Activated naive CD4-positive, alpha-beta T cell treated with anti-CD3 and anti-CD28 coated beads, Interleukin-2, amount 50 U/mL, for 24 hours (primary cell): Measurements from ENCODE around the gene CHRNA7.
"Not testable (repeated sequence)": the region's sequence is repeated elsewhere in the genome, so short reads cannot be mapped to it uniquely, and the experiment has no call there.

Source experiments
- H3K27ac Mint-ChIP-seq: one replicate; pipeline ENCODE4 v1.8.0; 2021; ENCODE audit warnings: mild to moderate bottlenecking, mixed read lengths
- H3K27me3 Mint-ChIP-seq: one replicate; pipeline ENCODE4 v1.8.0; 2021; ENCODE audit warnings: mixed read lengths
- H3K36me3 Mint-ChIP-seq: one replicate; pipeline ENCODE4 v1.8.0; 2021; ENCODE audit warnings: mixed read lengths
- H3K4me1 Mint-ChIP-seq: one replicate; pipeline ENCODE4 v1.8.0; 2021; ENCODE audit warnings: mixed read lengths
- H3K4me3 Mint-ChIP-seq: one replicate; pipeline ENCODE4 v1.8.0; 2021; ENCODE audit warnings: mild to moderate bottlenecking, mixed read lengths
- H3K9me3 Mint-ChIP-seq: one replicate; pipeline ENCODE4 v1.8.0; 2021; ENCODE audit warnings: mixed read lengths

CHRNA7 gene

DNA sequence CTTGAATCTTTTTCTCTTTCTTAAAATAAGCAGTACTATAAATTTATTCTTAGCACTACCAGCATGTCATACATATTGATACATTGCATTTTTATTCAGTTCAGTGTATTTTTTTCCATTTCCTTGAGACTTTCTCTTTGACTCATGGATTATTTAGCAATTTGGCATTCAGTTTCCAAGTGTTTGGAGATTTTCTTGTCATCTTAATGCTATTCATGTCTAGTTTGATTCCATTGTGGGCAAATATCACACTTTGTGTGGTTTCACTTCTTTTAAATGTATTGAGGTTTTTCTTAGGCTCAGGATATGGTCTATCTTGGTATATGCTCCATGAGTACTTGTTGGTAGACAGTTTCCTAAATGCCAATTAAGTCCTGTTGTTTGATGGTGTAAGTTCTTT is 99.5 kb downstream of the CHRNA7 start:
- no peak overlapping the region for H3K27ac Mint-ChIP-seq
- no peak overlapping the region for H3K4me3 Mint-ChIP-seq
- H3K27me3 Mint-ChIP-seq, result peaks cover 22% of the 10 kb centered on the region

DNA sequence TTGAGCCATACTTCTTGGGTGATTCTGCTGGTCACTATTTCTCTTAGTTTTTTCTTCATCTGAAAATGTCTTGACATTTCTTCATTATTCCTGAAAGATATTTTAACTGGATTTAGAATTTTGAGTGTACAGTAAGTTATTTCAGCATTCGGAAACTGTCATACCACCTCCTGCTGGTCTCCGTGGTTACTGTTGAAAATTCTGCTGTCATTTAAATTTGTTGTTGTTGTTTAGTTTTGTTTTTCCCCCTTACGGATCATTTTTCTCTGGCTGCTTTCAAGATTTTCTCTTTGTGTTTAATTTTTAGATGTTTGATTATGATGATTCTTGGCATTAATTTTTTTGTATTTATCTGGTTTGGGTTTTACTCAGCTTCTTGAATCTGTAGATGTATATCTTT is 100.5 kb downstream of the CHRNA7 start:
- Mint-ChIP-seq H3K4me1 (no peaks in the 10 kb centered on the region), H3K4me3 (no peak overlapping the region), H3K9me3 (no peaks in the 10 kb centered on the region), H3K27me3 (peaks cover 22% of the 10 kb centered on the region), H3K27ac (no peak overlapping the region), H3K36me3 (no peaks in the 10 kb centered on the region)

More for the DNA sequence above, 99.5 kb downstream of the CHRNA7 start:
- Mint-ChIP-seq H3K9me3 (no peaks in the 10 kb centered on the region), H3K36me3 (no peaks in the 10 kb centered on the region), H3K4me1 (no peaks in the 10 kb centered on the region)

DNA sequence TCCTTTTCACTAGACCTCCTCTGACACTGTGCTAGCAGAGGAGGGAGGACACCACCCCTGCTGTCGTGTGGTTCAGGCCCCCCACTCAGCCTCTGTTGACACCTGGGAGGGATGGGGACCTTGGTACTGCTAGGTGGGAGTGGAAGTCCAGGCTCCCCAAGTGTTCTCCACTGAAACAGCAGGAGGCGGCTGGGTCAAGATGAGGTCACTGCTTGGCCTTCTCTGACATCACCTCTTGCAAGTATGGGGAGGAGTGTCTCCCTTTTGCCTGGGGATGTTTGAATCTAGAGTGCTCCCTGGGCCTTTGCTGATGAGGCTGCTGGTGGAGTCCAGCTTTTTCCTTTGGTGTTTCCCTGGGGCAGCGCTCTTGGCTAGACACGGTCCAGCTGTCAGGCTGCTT is 101.5 kb downstream of the CHRNA7 start:
- peaks cover 22% of the 10 kb centered on the region for H3K27me3 Mint-ChIP-seq
- no peaks in the 10 kb centered on the region for H3K9me3 Mint-ChIP-seq
- no peak overlapping the region for H3K4me3 Mint-ChIP-seq
- no peaks in the 10 kb centered on the region for H3K4me1 Mint-ChIP-seq
- no peaks in the 10 kb centered on the region for H3K36me3 Mint-ChIP-seq
- H3K27ac Mint-ChIP-seq, result no peak overlapping the region

DNA sequence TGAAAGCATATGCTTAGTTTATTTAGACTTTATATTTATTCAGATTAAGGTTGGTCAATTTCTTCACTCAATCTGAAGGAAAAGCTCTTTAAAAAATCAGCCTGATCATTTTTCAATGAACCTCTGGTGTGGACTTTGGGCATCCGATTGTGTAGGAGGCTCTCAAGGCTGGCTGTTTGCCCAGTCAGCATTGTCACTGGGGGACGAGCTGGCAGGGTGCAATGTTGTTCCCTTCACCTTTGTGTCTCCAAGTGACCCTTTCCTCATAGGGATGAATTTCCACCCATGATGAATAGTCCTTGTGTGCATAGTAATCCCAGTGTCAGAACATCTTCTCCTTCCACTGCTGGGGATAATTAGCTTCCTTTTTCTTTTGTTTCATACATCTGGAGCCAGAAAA is 102.5 kb downstream of the CHRNA7 start:
- H3K27ac Mint-ChIP-seq, result no peak overlapping the region
- no peaks in the 10 kb centered on the region for H3K36me3 Mint-ChIP-seq
- H3K9me3 Mint-ChIP-seq, result no peaks in the 10 kb centered on the region
- H3K27me3 Mint-ChIP-seq, result peaks cover 19% of the 10 kb centered on the region
- no peak overlapping the region for H3K4me3 Mint-ChIP-seq
- H3K4me1 Mint-ChIP-seq, result no peaks in the 10 kb centered on the region

GRCh38 chr15:32134842-32135241 is 104.5 kb downstream of the CHRNA7 start:
- Mint-ChIP-seq H3K27me3 (peaks cover 19% of the 10 kb centered on the region), H3K4me1 (no peaks in the 10 kb centered on the region), H3K36me3 (no peaks in the 10 kb centered on the region), H3K4me3 (no peak overlapping the region), H3K9me3 (no peaks in the 10 kb centered on the region), H3K27ac (no peak overlapping the region)

DNA sequence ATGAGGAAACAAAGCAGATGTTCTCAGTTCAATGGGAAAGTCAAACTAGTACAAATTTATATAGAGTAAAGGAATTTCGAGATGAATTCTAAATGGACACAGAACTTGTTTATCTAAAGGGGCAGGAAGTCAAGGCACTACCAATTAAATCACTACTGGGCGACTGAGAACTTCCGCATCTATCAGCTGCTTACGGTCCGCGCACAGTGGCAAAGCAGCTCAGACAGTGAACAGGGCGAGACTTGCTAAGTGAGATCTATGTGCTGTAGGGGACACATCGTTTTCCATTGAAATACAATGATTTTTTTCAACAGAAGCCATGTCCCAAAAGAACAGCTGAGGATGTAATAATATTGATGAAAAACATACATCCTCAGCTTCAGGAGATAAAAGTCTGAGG is 105.0 kb downstream of the CHRNA7 start:
- Mint-ChIP-seq H3K27me3 (peaks cover 19% of the 10 kb centered on the region), H3K4me3 (no peak overlapping the region), H3K36me3 (no peaks in the 10 kb centered on the region), H3K27ac (no peak overlapping the region), H3K4me1 (no peaks in the 10 kb centered on the region), H3K9me3 (no peaks in the 10 kb centered on the region)

DNA sequence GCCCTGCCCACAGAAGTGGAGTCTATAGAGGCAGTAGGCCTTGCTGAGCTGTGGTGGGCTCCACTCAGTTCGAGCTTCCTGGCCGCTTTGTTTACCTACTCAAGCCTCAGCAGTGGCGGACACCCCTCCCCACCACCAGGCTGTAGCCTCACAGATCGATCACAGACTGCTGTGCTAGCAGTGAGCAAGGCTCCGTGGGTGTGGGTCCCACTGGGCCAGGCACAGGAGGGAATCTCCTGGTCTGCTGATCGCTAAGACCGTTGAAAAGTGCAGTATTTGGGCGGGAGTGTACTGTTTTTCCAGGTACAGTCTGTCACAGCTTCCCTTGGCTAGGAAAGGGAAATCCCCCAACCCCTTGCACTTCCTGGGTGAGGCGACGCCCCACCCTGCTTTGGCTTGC is 115.2 kb downstream of the CHRNA7 start:
- not testable (repeated sequence) for H3K4me3 Mint-ChIP-seq, H3K4me1 Mint-ChIP-seq, H3K36me3 Mint-ChIP-seq, H3K27ac Mint-ChIP-seq
- Mint-ChIP-seq H3K9me3 (peaks cover 13% of the 10 kb centered on the region), H3K27me3 (peaks cover 15% of the 10 kb centered on the region)

DNA sequence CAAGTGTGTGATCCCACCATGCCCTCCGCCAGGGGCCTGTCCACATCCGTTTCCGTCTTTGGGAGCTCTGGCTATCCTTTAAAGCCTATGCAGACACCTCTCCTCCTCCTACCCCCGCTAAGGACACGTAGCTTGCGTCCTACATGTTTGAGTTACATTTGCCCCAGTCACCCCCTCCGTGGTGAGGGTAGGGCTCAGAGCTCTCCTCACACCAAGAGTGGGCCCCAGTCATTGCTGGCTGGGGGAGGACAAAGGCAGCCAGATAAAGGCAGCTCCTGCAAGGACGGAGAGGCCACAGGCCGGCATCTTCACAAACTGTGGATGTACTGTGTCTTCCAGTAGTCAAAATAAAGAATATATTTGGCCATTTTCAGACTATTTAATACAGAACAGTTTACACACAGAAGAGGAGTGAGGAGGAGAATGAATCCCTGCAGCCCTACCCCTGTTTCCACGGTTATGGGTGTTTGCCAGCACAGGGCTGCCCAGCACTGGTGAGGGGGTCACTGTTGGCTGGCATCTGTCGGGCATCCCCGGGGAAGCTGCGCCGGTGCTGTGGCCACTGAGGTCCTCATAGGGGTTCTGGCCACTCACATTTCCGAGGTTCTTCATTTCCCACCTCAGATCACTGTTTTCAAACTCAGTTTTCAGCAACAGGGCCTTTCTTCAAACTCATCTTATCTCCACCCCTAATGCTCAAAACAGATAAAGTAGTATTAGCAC is 118.7 kb downstream of the CHRNA7 start:
- no peak overlapping the region for H3K4me3 Mint-ChIP-seq
- H3K9me3 Mint-ChIP-seq, result peaks cover 5% of the 10 kb centered on the region
- no peaks in the 10 kb centered on the region for H3K36me3 Mint-ChIP-seq
- peaks cover 8% of the 10 kb centered on the region for H3K27me3 Mint-ChIP-seq
- H3K27ac Mint-ChIP-seq, result no peak overlapping the region
- H3K4me1 Mint-ChIP-seq, result no peaks in the 10 kb centered on the region

GRCh38 chr15:32152574-32152973 is 122.3 kb downstream of the CHRNA7 start:
- Mint-ChIP-seq H3K4me3 (no peak overlapping the region), H3K27ac (no peak overlapping the region), H3K9me3 (no peaks in the 10 kb centered on the region), H3K4me1 (no peaks in the 10 kb centered on the region), H3K36me3 (no peaks in the 10 kb centered on the region), H3K27me3 (peaks cover 3% of the 10 kb centered on the region)

DNA sequence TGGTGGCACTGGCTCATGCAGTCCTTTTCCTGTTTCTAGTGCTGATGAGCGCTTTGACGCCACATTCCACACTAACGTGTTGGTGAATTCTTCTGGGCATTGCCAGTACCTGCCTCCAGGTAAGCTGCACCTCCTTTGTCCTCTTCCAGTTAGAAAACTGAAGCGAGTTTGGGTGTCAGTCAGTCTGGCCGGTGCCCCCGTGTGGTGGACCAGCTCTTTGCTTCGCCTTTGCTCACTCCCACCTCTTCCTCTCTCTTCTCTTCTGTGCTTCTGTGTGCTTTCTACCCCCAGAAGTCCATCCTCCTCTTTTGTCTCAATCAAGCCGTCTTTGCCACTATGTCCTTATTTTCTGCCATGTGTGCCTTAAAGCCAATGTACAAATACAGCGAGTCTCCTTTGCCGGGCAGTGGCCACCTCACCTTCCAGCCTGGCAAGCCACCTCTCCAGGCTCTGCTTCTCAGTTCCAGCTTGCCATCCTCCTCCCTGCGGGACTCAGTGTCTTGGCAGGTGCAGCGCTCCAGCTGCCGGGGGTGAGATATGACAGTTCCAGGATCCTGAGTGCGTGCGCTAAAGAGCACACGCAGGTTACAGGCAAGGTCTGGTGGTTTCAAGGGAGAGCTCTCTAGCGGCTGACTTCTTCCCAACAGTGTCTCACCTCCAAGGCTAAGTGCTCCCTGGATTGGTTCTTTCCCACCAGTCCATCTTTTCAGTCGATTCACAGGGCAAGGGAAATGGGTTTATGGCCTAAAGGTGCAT is 123.7 kb downstream of the CHRNA7 start:
- not testable (repeated sequence) for H3K27ac Mint-ChIP-seq, H3K27me3 Mint-ChIP-seq, H3K4me1 Mint-ChIP-seq, H3K4me3 Mint-ChIP-seq, H3K9me3 Mint-ChIP-seq, H3K36me3 Mint-ChIP-seq

DNA sequence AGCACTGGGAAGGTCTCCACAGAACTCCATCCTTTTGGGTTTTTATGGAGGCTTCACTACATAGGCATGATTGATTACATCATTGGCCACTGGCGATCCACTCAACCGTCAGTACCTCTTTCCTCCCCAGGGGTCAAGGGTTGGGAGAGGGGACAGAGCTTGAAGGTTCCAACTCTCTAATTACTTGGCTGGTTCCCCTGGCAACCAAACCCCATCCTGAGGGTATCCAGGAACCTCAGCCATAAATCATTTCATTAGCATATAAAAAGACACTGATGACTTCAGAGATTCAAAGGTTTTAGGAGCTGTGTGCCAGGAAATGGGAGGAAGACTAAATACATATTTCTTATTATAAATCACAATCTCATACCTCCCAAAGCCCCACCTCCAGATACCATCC is 131.8 kb downstream of the CHRNA7 start:
- H3K4me1 Mint-ChIP-seq, H3K27ac Mint-ChIP-seq, H3K36me3 Mint-ChIP-seq, H3K4me3 Mint-ChIP-seq, H3K9me3 Mint-ChIP-seq, H3K27me3 Mint-ChIP-seq: not testable (repeated sequence)

GRCh38 chr15:32164065-32164464 is 133.8 kb downstream of the CHRNA7 start:
- not testable (repeated sequence) for H3K9me3 Mint-ChIP-seq, H3K27me3 Mint-ChIP-seq, H3K27ac Mint-ChIP-seq, H3K4me1 Mint-ChIP-seq, H3K4me3 Mint-ChIP-seq, H3K36me3 Mint-ChIP-seq

GRCh38 chr15:32164747-32165146 is 134.4 kb downstream of the CHRNA7 start:
- H3K27ac Mint-ChIP-seq, H3K27me3 Mint-ChIP-seq, H3K36me3 Mint-ChIP-seq, H3K4me3 Mint-ChIP-seq, H3K4me1 Mint-ChIP-seq, H3K9me3 Mint-ChIP-seq: not testable (repeated sequence)

- H3K27ac Mint-ChIP-seq, H3K36me3 Mint-ChIP-seq, H3K9me3 Mint-ChIP-seq, H3K4me3 Mint-ChIP-seq, H3K4me1 Mint-ChIP-seq, H3K27me3 Mint-ChIP-seq: not testable (repeated sequence)
Measured at GRCh38 chr15:32165775-32166174, 135.5 kb downstream of the CHRNA7 start.

- not testable (repeated sequence) for H3K9me3 Mint-ChIP-seq, H3K27ac Mint-ChIP-seq, H3K4me1 Mint-ChIP-seq, H3K36me3 Mint-ChIP-seq, H3K4me3 Mint-ChIP-seq, H3K27me3 Mint-ChIP-seq
Measured at GRCh38 chr15:32166270-32166669, 136.0 kb downstream of the CHRNA7 start.

GRCh38 chr15:32167913-32168312 is 137.6 kb downstream of the CHRNA7 start:
- not testable (repeated sequence) for H3K4me3 Mint-ChIP-seq, H3K36me3 Mint-ChIP-seq, H3K27me3 Mint-ChIP-seq, H3K9me3 Mint-ChIP-seq, H3K27ac Mint-ChIP-seq, H3K4me1 Mint-ChIP-seq

GRCh38 chr15:32180579-32180978 is 150.3 kb downstream of the CHRNA7 start:
- H3K9me3 Mint-ChIP-seq, H3K4me3 Mint-ChIP-seq, H3K27ac Mint-ChIP-seq, H3K27me3 Mint-ChIP-seq, H3K4me1 Mint-ChIP-seq, H3K36me3 Mint-ChIP-seq: not testable (repeated sequence)
